Neural cell (in vitro differentiated cells): ENCODE measurements around the gene OR52A1. TPM values are rescaled to one million over a fixed set of nuclear protein-coding genes. Genes with fewer than 3 reads are reported as not detected.

Source experiments
- H2AFZ ChIP-seq: fragments of 200-600, 300-800 bp; sonication (generic), shearing (Covaris generic); 2 replicates; pipeline ENCODE4 v1.6.0; 2014; ENCODE audit warnings: low read depth, mild to moderate bottlenecking, antibody characterized with exemption, low read length, moderate library complexity
- H3F3A ChIP-seq: fragments of 200-600 bp; shearing (Covaris generic); 2 replicates; pipeline ENCODE4 v1.6.1; 2016; ENCODE audit warnings: mild to moderate bottlenecking, moderate library complexity, mixed read lengths, antibody characterized with exemption, low read length; ENCODE audit not compliant: insufficient read depth, poor library complexity, severe bottlenecking
- H3K27ac ChIP-seq: fragments of 200-600, 300-800 bp; sonication (generic), shearing (Covaris generic); 2 replicates; pipeline ENCODE4 v1.5.1; 2014; ENCODE audit warnings: mild to moderate bottlenecking, low read length, moderate library complexity
- H3K27me3 ChIP-seq: fragments of 300-800, 200-600 bp; sonication (generic), shearing (Covaris generic); 2 replicates; pipeline ENCODE4 v1.6.0; 2014; ENCODE audit warnings: mild to moderate bottlenecking, low read depth, low read length, moderate library complexity; ENCODE audit not compliant: insufficient read depth
- H3K36me3 ChIP-seq: fragments of 300-800, 200-600 bp; sonication (generic), shearing (Covaris generic); 2 replicates; pipeline ENCODE4 v1.5.1; 2014; ENCODE audit warnings: mild to moderate bottlenecking, antibody characterized with exemption, low read length, moderate library complexity; ENCODE audit not compliant: insufficient read depth
- H3K4me2 ChIP-seq: fragments of 300-800, 200-600 bp; sonication (generic), shearing (Covaris generic); 2 replicates; pipeline ENCODE4 v1.6.0; 2014; ENCODE audit warnings: mild to moderate bottlenecking, low read length
- H3K4me3 ChIP-seq: fragments of 300-800, 200-600 bp; sonication (generic), shearing (Covaris generic); 2 replicates; pipeline ENCODE4 v1.5.1; 2014; ENCODE audit warnings: mild to moderate bottlenecking, low read length, moderate library complexity
- H3K79me2 ChIP-seq: fragments of 200-600 bp; shearing (Covaris generic); replicated peaks from 2 replicates; pipeline ENCODE4 v1.6.0; 2014; ENCODE audit warnings: mild to moderate bottlenecking, low read length, moderate library complexity; ENCODE audit not compliant: insufficient read depth
- H3K9ac ChIP-seq: fragments of 300-800, 200-600 bp; sonication (generic), shearing (Covaris generic); 2 replicates; pipeline ENCODE4 v1.6.1; 2016; ENCODE audit warnings: mild to moderate bottlenecking, low read length, mixed read lengths
- H3K9me2 ChIP-seq: fragments of 200-600 bp; shearing (Covaris generic); 2 replicates; pipeline ENCODE4 v1.6.1; 2016; ENCODE audit warnings: mild to moderate bottlenecking, low read length, mixed read lengths; ENCODE audit not compliant: insufficient read depth
- H3K9me3 ChIP-seq: fragments of 200-600, 300-800 bp; sonication (generic), shearing (Covaris generic); 2 replicates; pipeline ENCODE4 v1.6.1; 2016; ENCODE audit warnings: mild to moderate bottlenecking, mixed run types, low read length, moderate library complexity, mixed read lengths
- H4K20me1 ChIP-seq: fragments of 200-600 bp; shearing (Covaris generic); 2 replicates; pipeline ENCODE4 v1.6.1; 2016; ENCODE audit warnings: mild to moderate bottlenecking, mixed run types; ENCODE audit not compliant: insufficient read depth
- CTCF ChIP-seq: fragments of 450-650 bp; IDR thresholded peaks from 2 replicates; pipeline ENCODE4 v1.5.1; 2014; ENCODE audit warnings: antibody characterized with exemption, mild to moderate bottlenecking, moderate library complexity; ENCODE audit not compliant: poor library complexity, severe bottlenecking
- EP300 ChIP-seq: fragments of 450-650 bp; conservative IDR thresholded peaks from 2 replicates; pipeline ENCODE4 v1.6.1; 2014; ENCODE audit warnings: antibody characterized with exemption, mild to moderate bottlenecking, moderate library complexity; ENCODE audit not compliant: poor library complexity, severe bottlenecking
- EZH2 ChIP-seq: fragments of 200-600, 300-800 bp; shearing (Covaris generic), sonication (generic); IDR thresholded peaks from 2 replicates; pipeline ENCODE4 v1.6.1; 2014; ENCODE audit warnings: antibody characterized with exemption, low read length, borderline replicate concordance, mild to moderate bottlenecking; ENCODE audit not compliant: insufficient read depth, poor library complexity, severe bottlenecking
- MXI1 ChIP-seq: fragments of 450-650 bp; conservative IDR thresholded peaks from 2 replicates; pipeline ENCODE4 v1.6.1; 2014; ENCODE audit warnings: antibody characterized with exemption, mild to moderate bottlenecking; ENCODE audit not compliant: poor library complexity, severe bottlenecking
- POLR2AphosphoS5 ChIP-seq: IDR thresholded peaks from 2 replicates; pipeline ENCODE4 v1.6.1; 2012
- RAD21 ChIP-seq: fragments of 450-650 bp; conservative IDR thresholded peaks from 2 replicates; pipeline ENCODE4 v1.6.1; 2014; ENCODE audit warnings: antibody characterized with exemption, mild to moderate bottlenecking, moderate library complexity
- REST ChIP-seq: IDR thresholded peaks from 2 replicates; pipeline ENCODE4 v1.6.1; 2012; ENCODE audit warnings: borderline replicate concordance
- SMC3 ChIP-seq: fragments of 450-650 bp; conservative IDR thresholded peaks from 2 replicates; pipeline ENCODE4 v1.6.1; 2014; ENCODE audit warnings: antibody characterized with exemption, mild to moderate bottlenecking, moderate library complexity; ENCODE audit not compliant: poor library complexity
- TAF1 ChIP-seq: IDR thresholded peaks from 2 replicates; pipeline ENCODE4 v1.6.1; 2012; ENCODE audit warnings: low read depth
- polyA plus RNA-seq: library from polyadenylated mRNA; depleted of rRNA; stranded (reverse); fragments of >200 nt; gene quantifications from 2 replicates; pipeline ENCODE4 v1.2.3, GENCODE V29; 2014

The OR52A1 gene
- polyA plus RNA-seq, 1 donor from 2014 or later: not detected

- no peak for TF ChIP-seq EP300
- TF ChIP-seq TAF1: no peak
- no peak for TF ChIP-seq EZH2
- no peak for TF ChIP-seq REST
- no peak for TF ChIP-seq SMC3
- TF ChIP-seq CTCF: no peak
- TF ChIP-seq RAD21: no peak
- no peak for TF ChIP-seq MXI1
- no peak for TF ChIP-seq POLR2AphosphoS5
- no peak overlapping the region for H2AFZ ChIP-seq
These were observed 35.7 kb downstream of the OR52A1 start for GRCh38 chr11:5118893-5119292.

DNA sequence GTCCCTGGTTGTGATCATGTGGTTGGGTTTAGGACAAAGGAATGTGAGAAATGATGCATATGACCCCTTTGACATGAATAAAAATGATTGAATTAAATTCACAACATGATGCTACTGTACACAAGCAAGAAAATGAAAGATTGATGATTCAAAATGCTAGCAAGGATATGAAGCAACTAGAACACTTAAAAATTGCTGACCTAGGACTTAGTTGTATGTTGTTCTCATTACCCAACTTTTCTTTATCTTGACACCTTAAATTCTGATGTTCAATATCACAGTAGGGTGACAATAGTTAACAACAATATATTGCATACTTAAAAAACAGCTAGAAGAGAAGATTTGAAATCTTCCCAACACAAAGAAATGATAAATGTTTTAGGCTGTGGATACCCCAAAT is 37.0 kb downstream of the OR52A1 start:
- Histone ChIP-seq H3K9me2 (no peaks in the 10 kb centered on the region), H3K9ac (no peak overlapping the region), H3K4me3 (no peak overlapping the region), H3K36me3 (no peaks in the 10 kb centered on the region), H4K20me1 (no peaks in the 10 kb centered on the region), H3K27ac (no peak overlapping the region), H3K9me3 (no peaks in the 10 kb centered on the region), H3F3A (no peaks in the 10 kb centered on the region), H3K4me2 (no peak overlapping the region), H2AFZ (no peak overlapping the region), H3K79me2 (no peaks in the 10 kb centered on the region), H3K27me3 (no peaks in the 10 kb centered on the region)
- TF ChIP-seq POLR2AphosphoS5 (no peak), MXI1 (no peak), EP300 (no peak), SMC3 (no peak), CTCF (no peak), EZH2 (no peak), TAF1 (no peak), RAD21 (no peak), REST (no peak)

More at GRCh38 chr11:5118893-5119292, 35.7 kb downstream of the OR52A1 start:
- Histone ChIP-seq H3K27me3 (no peaks in the 10 kb centered on the region), H3K9me3 (no peaks in the 10 kb centered on the region), H3K9ac (no peak overlapping the region), H3K9me2 (no peaks in the 10 kb centered on the region), H3K4me2 (no peak overlapping the region), H3K79me2 (no peaks in the 10 kb centered on the region), H3K4me3 (no peak overlapping the region), H3K36me3 (no peaks in the 10 kb centered on the region), H3F3A (no peaks in the 10 kb centered on the region), H3K27ac (no peak overlapping the region), H4K20me1 (no peaks in the 10 kb centered on the region)
